ENCODE results near the gene SRPX.

Gene SRPX, protein sequence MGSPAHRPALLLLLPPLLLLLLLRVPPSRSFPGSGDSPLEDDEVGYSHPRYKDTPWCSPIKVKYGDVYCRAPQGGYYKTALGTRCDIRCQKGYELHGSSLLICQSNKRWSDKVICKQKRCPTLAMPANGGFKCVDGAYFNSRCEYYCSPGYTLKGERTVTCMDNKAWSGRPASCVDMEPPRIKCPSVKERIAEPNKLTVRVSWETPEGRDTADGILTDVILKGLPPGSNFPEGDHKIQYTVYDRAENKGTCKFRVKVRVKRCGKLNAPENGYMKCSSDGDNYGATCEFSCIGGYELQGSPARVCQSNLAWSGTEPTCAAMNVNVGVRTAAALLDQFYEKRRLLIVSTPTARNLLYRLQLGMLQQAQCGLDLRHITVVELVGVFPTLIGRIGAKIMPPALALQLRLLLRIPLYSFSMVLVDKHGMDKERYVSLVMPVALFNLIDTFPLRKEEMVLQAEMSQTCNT

GRCh38 chrX:38220415-38221390 is at the start of gene SRPX:
Gene SRPX, minus strand, starts transcription at chrX:38220871. Its CDS starts 79 bp downstream, at chrX:38220792.
- H3K9ac ChIP-seq (ENCODE audit: low read length) = peak within 1 kb of the TSS; percentile 8
- no peaks in the 10 kb centered on the region for H3K36me3 ChIP-seq (ENCODE audit: control insufficient read depth, insufficient read depth, low read length)

DNA sequence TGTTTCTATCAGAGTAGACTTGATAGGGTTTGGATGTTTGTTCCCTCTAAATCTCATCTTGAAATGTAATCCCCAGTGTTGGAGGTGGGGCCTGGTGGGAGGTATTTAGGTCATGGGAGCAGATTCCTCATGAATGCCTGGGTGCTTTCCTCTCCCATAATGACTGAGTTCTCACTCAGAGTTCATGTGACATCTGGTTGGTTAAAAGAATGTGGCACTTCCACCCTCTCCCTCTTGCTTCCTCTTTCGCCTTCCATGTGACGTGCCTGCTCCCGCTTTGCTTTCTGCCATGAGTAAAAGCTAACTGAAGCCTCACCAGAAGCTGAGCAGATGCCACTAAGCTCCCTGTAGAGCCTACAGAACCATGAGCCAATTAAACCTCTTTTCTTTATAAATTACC is 47.3 kb upstream of the SRPX start:
- H3K4me1 ChIP-seq (ENCODE audit: control insufficient read depth, insufficient read depth, low read length) = no peaks in the 10 kb centered on the region
- H3K27me3 ChIP-seq (ENCODE audit: control insufficient read depth, insufficient read depth, low read length) = no peaks in the 10 kb centered on the region
- no peak overlapping the region for H3K9ac ChIP-seq (ENCODE audit: low read length)
- H3K36me3 ChIP-seq (ENCODE audit: control insufficient read depth, insufficient read depth, low read length) = no peaks in the 10 kb centered on the region
- H3K9me3 ChIP-seq (ENCODE audit: control insufficient read depth, low read length) = no peaks in the 10 kb centered on the region
- no peak overlapping the region for H3K4me3 ChIP-seq (ENCODE audit: low read length)

More at GRCh38 chrX:38220415-38221390, at the start of gene SRPX:
- Histone ChIP-seq H3K4me3 (ENCODE audit: low read length) (peak within 1 kb of the TSS; percentile 63), H3K4me1 (ENCODE audit: control insufficient read depth, insufficient read depth, low read length) (peaks cover 10% of the 10 kb centered on the region), H3K9me3 (ENCODE audit: control insufficient read depth, low read length) (no peaks in the 10 kb centered on the region), H3K27me3 (ENCODE audit: control insufficient read depth, insufficient read depth, low read length) (peaks cover 10% of the 10 kb centered on the region)

GRCh38 chrX:38262715-38263620 is 42.3 kb upstream of the SRPX start:
- no peaks in the 10 kb centered on the region for H3K36me3 ChIP-seq (ENCODE audit: control insufficient read depth, insufficient read depth, low read length)

GRCh38 chrX:38260231-38260630 is 39.6 kb upstream of the SRPX start:
- Histone ChIP-seq H3K9me3 (ENCODE audit: control insufficient read depth, low read length) (no peaks in the 10 kb centered on the region), H3K4me3 (ENCODE audit: low read length) (no peak overlapping the region), H3K4me1 (ENCODE audit: control insufficient read depth, insufficient read depth, low read length) (no peaks in the 10 kb centered on the region), H3K9ac (ENCODE audit: low read length) (no peak overlapping the region), H3K27me3 (ENCODE audit: control insufficient read depth, insufficient read depth, low read length) (no peaks in the 10 kb centered on the region), H3K36me3 (ENCODE audit: control insufficient read depth, insufficient read depth, low read length) (no peaks in the 10 kb centered on the region)

More at GRCh38 chrX:38262715-38263620, 42.3 kb upstream of the SRPX start:
- Histone ChIP-seq H3K4me1 (ENCODE audit: control insufficient read depth, insufficient read depth, low read length) (no peaks in the 10 kb centered on the region), H3K4me3 (ENCODE audit: low read length) (no peak overlapping the region), H3K9ac (ENCODE audit: low read length) (no peak overlapping the region), H3K27me3 (ENCODE audit: control insufficient read depth, insufficient read depth, low read length) (no peaks in the 10 kb centered on the region), H3K9me3 (ENCODE audit: control insufficient read depth, low read length) (no peaks in the 10 kb centered on the region)

DNA sequence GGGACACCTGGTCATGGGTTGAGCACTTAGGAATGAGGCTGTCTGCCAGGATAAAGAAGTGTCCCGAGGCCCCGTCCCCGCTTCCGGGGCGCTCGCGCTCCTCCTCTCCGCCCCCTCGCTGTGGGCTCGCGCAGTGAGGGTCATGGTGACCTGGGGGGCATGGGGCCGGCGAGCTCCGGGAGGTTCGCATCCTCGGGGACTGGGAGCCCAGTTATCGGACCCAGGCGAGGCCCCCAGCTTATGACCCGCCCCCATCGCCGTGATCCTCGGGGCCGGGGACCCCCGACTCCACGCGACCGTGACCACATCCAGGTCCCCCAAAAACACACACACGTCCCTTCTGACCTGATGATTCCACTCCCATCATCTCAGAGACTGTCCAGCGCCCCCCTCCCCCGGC is 35.3 kb upstream of the SRPX start:
- no peak overlapping the region for H3K9ac ChIP-seq (ENCODE audit: low read length)
- no peaks in the 10 kb centered on the region for H3K27me3 ChIP-seq (ENCODE audit: control insufficient read depth, insufficient read depth, low read length)
- no peak overlapping the region for H3K4me3 ChIP-seq (ENCODE audit: low read length)
- H3K9me3 ChIP-seq (ENCODE audit: control insufficient read depth, low read length) = no peaks in the 10 kb centered on the region
- no peaks in the 10 kb centered on the region for H3K36me3 ChIP-seq (ENCODE audit: control insufficient read depth, insufficient read depth, low read length)
- H3K4me1 ChIP-seq (ENCODE audit: control insufficient read depth, insufficient read depth, low read length) = no peaks in the 10 kb centered on the region

GRCh38 chrX:38249965-38250364 is 29.3 kb upstream of the SRPX start:
- Histone ChIP-seq H3K9me3 (ENCODE audit: control insufficient read depth, low read length) (no peaks in the 10 kb centered on the region), H3K4me3 (ENCODE audit: low read length) (no peak overlapping the region), H3K9ac (ENCODE audit: low read length) (no peak overlapping the region), H3K27me3 (ENCODE audit: control insufficient read depth, insufficient read depth, low read length) (no peaks in the 10 kb centered on the region), H3K4me1 (ENCODE audit: control insufficient read depth, insufficient read depth, low read length) (no peaks in the 10 kb centered on the region), H3K36me3 (ENCODE audit: control insufficient read depth, insufficient read depth, low read length) (no peaks in the 10 kb centered on the region)

GRCh38 chrX:38247051-38247450 is 26.4 kb upstream of the SRPX start:
- no peaks in the 10 kb centered on the region for H3K27me3 ChIP-seq (ENCODE audit: control insufficient read depth, insufficient read depth, low read length)
- no peaks in the 10 kb centered on the region for H3K4me1 ChIP-seq (ENCODE audit: control insufficient read depth, insufficient read depth, low read length)
- H3K36me3 ChIP-seq (ENCODE audit: control insufficient read depth, insufficient read depth, low read length) = no peaks in the 10 kb centered on the region
- no peaks in the 10 kb centered on the region for H3K9me3 ChIP-seq (ENCODE audit: control insufficient read depth, low read length)
- no peak overlapping the region for H3K4me3 ChIP-seq (ENCODE audit: low read length)
- no peak overlapping the region for H3K9ac ChIP-seq (ENCODE audit: low read length)

GRCh38 chrX:38240541-38240940 is 19.9 kb upstream of the SRPX start:
- Histone ChIP-seq H3K9ac (ENCODE audit: low read length) (no peak overlapping the region), H3K36me3 (ENCODE audit: control insufficient read depth, insufficient read depth, low read length) (no peaks in the 10 kb centered on the region), H3K27me3 (ENCODE audit: control insufficient read depth, insufficient read depth, low read length) (no peaks in the 10 kb centered on the region), H3K4me1 (ENCODE audit: control insufficient read depth, insufficient read depth, low read length) (no peaks in the 10 kb centered on the region), H3K9me3 (ENCODE audit: control insufficient read depth, low read length) (no peaks in the 10 kb centered on the region), H3K4me3 (ENCODE audit: low read length) (no peak overlapping the region)

GRCh38 chrX:38236901-38237615 is 16.4 kb upstream of the SRPX start:
- no peaks in the 10 kb centered on the region for H3K9me3 ChIP-seq (ENCODE audit: control insufficient read depth, low read length)
- H3K27me3 ChIP-seq (ENCODE audit: control insufficient read depth, insufficient read depth, low read length) = no peaks in the 10 kb centered on the region
- no peak overlapping the region for H3K9ac ChIP-seq (ENCODE audit: low read length)
- no peak overlapping the region for H3K4me3 ChIP-seq (ENCODE audit: low read length)
- no peaks in the 10 kb centered on the region for H3K36me3 ChIP-seq (ENCODE audit: control insufficient read depth, insufficient read depth, low read length)
- no peaks in the 10 kb centered on the region for H3K4me1 ChIP-seq (ENCODE audit: control insufficient read depth, insufficient read depth, low read length)

DNA sequence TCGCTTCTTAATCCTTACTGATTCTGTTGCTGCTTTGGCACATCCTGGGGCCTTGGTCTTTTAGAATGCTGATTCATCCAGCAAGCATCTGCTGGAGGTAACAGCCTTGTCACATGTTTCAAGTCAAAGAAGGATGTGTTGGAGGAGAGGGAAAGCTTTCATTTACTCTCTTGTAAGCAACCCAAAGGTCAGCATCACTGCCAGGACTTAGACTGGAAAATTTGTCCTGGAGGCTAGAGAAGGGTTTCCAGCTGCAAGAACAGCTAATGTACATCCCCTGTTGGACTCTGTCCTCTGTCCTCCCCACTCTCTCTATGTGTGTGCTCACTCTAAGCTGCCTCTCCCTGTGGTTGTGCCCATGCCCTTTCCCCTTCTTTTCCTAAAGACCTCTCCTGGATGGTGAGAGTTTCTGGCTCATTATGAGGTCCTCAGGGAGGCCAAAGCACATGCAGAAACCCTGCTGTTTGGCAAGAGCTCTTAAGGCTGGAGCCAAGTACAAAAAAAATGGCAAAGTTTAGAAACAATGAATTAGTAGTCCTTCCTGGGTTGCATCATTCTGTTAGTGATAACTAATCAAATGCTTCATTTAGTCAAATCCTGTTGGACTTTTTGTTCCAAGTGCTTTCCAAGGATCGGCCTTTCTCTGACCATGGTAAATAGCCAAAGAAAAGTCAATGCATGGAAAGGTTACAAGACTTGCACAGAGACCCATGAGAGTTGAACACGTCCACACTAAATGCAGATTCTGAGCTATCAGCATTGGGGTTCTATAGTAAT is 13.4 kb upstream of the SRPX start:
- Histone ChIP-seq H3K9me3 (ENCODE audit: control insufficient read depth, low read length) (no peaks in the 10 kb centered on the region), H3K4me3 (ENCODE audit: low read length) (no peak overlapping the region), H3K9ac (ENCODE audit: low read length) (no peak overlapping the region), H3K36me3 (ENCODE audit: control insufficient read depth, insufficient read depth, low read length) (no peaks in the 10 kb centered on the region), H3K27me3 (ENCODE audit: control insufficient read depth, insufficient read depth, low read length) (no peaks in the 10 kb centered on the region), H3K4me1 (ENCODE audit: control insufficient read depth, insufficient read depth, low read length) (no peaks in the 10 kb centered on the region)

All from mucosa of stomach (tissue), 1 donor.